C4-2B (cell line): Measurements from ENCODE around the gene XRCC5.

ENCODE experiments used
- ZFX ChIP-seq: fragments of 450-650 bp; IDR thresholded peaks from 2 replicates; pipeline ENCODE4 v1.6.1; 2017
- TF ChIP-seq, protein P1 (sequence below): fragments of 450-650 bp; conservative IDR thresholded peaks from 2 replicates; pipeline ENCODE4 v1.5.1; 2017; ENCODE audit warnings: mild to moderate bottlenecking

DNA sequence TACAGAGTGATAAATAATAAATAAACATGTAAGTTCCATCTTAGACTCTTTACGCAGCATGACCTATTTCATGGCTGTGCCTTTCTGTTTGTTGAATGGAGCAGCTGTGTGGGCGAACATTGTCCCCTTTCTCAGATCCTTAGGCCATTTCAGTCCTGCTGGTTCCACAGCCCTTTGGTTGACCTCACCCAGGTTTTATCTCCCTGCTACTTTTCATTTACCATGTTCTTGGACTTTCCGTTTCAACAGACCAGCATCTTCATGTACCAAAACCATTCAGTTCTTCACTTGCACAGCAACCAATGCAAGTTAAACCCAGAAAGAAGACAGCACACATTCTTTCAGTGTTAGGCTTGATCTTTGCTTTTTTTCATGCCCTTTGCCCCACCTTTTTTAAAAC, 83.8 kb downstream of the XRCC5 start:
- TF ChIP-seq, protein P1, sequence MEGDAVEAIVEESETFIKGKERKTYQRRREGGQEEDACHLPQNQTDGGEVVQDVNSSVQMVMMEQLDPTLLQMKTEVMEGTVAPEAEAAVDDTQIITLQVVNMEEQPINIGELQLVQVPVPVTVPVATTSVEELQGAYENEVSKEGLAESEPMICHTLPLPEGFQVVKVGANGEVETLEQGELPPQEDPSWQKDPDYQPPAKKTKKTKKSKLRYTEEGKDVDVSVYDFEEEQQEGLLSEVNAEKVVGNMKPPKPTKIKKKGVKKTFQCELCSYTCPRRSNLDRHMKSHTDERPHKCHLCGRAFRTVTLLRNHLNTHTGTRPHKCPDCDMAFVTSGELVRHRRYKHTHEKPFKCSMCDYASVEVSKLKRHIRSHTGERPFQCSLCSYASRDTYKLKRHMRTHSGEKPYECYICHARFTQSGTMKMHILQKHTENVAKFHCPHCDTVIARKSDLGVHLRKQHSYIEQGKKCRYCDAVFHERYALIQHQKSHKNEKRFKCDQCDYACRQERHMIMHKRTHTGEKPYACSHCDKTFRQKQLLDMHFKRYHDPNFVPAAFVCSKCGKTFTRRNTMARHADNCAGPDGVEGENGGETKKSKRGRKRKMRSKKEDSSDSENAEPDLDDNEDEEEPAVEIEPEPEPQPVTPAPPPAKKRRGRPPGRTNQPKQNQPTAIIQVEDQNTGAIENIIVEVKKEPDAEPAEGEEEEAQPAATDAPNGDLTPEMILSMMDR = no peak
- TF ChIP-seq ZFX = no peak
